PC-9 (cell line): ENCODE measurements around the gene RORB. TPM values are rescaled to one million over a fixed set of nuclear protein-coding genes. Genes with fewer than 3 reads are reported as not detected.

Experiments used
- BruUV-seq: library from RNA; stranded (reverse); fragments of 400-500 nt; replicated peaks from 2 replicates; lab custom pipeline; 2021; lab: Mats Ljungman, UMichigan
- CTCF ChIA-PET: fragments of 300-600 bp; sonication (Branson Sonifier 250); formaldehyde crosslinking; loops from one replicate; lab custom pipeline; 2022; ENCODE audit warnings: antibody characterized with exemption; lab: Charles Lee
- POLR2A ChIA-PET: fragments of 300-600 bp; sonication (Branson Sonifier 250); formaldehyde crosslinking; loops from one replicate; lab custom pipeline; 2022; ENCODE audit warnings: antibody characterized with exemption; ENCODE audit not compliant: unreplicated experiment; lab: Charles Lee
- DNase-seq, 2 experiments: peaks; one replicate each; pipeline versions ENCODE4 v3.0.0 to v3.0.0-alpha.2; 2015 to 2022; ENCODE audit warnings: mixed read lengths in 1 of 2
- H2AFZ ChIP-seq: fragments of 200-600 bp; sonication (generic); 2 replicates; pipeline ENCODE4 v1.8.1; 2017; ENCODE audit warnings: antibody characterized with exemption
- H3F3A ChIP-seq: fragments of 200-600 bp; sonication (generic); 2 replicates; pipeline ENCODE4 v1.8.1; 2017; ENCODE audit warnings: antibody characterized with exemption, mild to moderate bottlenecking, low read depth; ENCODE audit not compliant: insufficient read depth
- H3K27ac ChIP-seq: fragments of 200-600 bp; sonication (generic); 2 replicates; pipeline ENCODE4 v1.6.1; 2016; ENCODE audit warnings: mixed run types
- H3K27me3 ChIP-seq: fragments of 200-600 bp; sonication (generic); 2 replicates; pipeline ENCODE4 v1.6.1; 2016; ENCODE audit warnings: low read depth, mixed run types; ENCODE audit not compliant: insufficient read depth
- H3K36me3 ChIP-seq: fragments of 200-600 bp; sonication (generic); 2 replicates; pipeline ENCODE4 v1.6.1; 2016; ENCODE audit warnings: low read depth, mixed run types
- H3K4me1 ChIP-seq: fragments of 200-600 bp; sonication (generic); replicated peaks from 2 replicates; pipeline ENCODE4 v1.6.1; 2016; ENCODE audit warnings: mixed run types; ENCODE audit not compliant: insufficient read depth
- H3K4me2 ChIP-seq: fragments of 200-600 bp; sonication (generic); 2 replicates; pipeline ENCODE4 v1.6.1; 2017; ENCODE audit warnings: mixed run types
- H3K4me3 ChIP-seq: fragments of 200-600 bp; sonication (generic); 2 replicates; pipeline ENCODE4 v1.6.1; 2016; ENCODE audit warnings: mixed run types
- H3K79me2 ChIP-seq: fragments of 200-600 bp; sonication (generic); 2 replicates; pipeline ENCODE4 v1.6.1; 2017; ENCODE audit warnings: low read depth, mixed run types
- H3K9me2 ChIP-seq: fragments of 200-600 bp; sonication (generic); 2 replicates; pipeline ENCODE4 v1.8.1; 2017; ENCODE audit warnings: mild to moderate bottlenecking; ENCODE audit not compliant: insufficient read depth
- H3K9me3 ChIP-seq: fragments of 200-600 bp; sonication (generic); 2 replicates; pipeline ENCODE4 v1.8.1; 2016; ENCODE audit warnings: low read depth; ENCODE audit not compliant: insufficient read depth
- H4K20me1 ChIP-seq: fragments of 200-600 bp; sonication (generic); 2 replicates; pipeline ENCODE4 v1.8.1; 2017; ENCODE audit not compliant: insufficient read depth
- CTCF ChIP-seq: fragments of 200-600 bp; sonication (generic); conservative IDR thresholded peaks from 2 replicates; pipeline ENCODE4 v1.6.1; 2017; ENCODE audit warnings: mixed run types, antibody characterized with exemption, mild to moderate bottlenecking, moderate library complexity
- EZH2 ChIP-seq: fragments of 200-600 bp; sonication (generic); IDR thresholded peaks from 2 replicates; pipeline ENCODE4 v1.8.0; 2017; ENCODE audit warnings: antibody characterized with exemption, low read depth
- intact Hi-C: fragments of 100-400 bp; cut with micrococcal nuclease; formaldehyde crosslinking; loops from one replicate; pipeline ENCODE4 v1.10.0; 2022; ENCODE audit not compliant: unreplicated experiment
- total RNA-seq: library from RNA; stranded (reverse); gene quantifications from 2 replicates; pipeline ENCODE4 v1.2.3, GENCODE V29; 2021

The RORB gene
- total RNA-seq, 1 experiment from 2014 or later = 0.07 TPM

GRCh38 chr9:74683322-74683721 lies 186.2 kb downstream of the RORB start:
- intact Hi-C loops = no loop called here
- Histone ChIP-seq H3K4me2 (no peak overlapping the region), H4K20me1 (no peaks in the 10 kb centered on the region), H3K9me3 (no peaks in the 10 kb centered on the region), H3K79me2 (no peaks in the 10 kb centered on the region), H3K4me1 (no peaks in the 10 kb centered on the region), H3F3A (no peaks in the 10 kb centered on the region), H3K27me3 (no peaks in the 10 kb centered on the region), H2AFZ (no peak overlapping the region), H3K36me3 (no peaks in the 10 kb centered on the region), H3K9me2 (no peaks in the 10 kb centered on the region), H3K27ac (no peak overlapping the region), H3K4me3 (no peak overlapping the region)
- TF ChIP-seq CTCF (no peak), EZH2 (no peak)
- POLR2A ChIA-PET = no interaction called here
- CTCF ChIA-PET = no interaction called here
- BruUV-seq = no TSS peak
- DNase-seq = no peak

- CTCF ChIA-PET = no interaction called here
- Histone ChIP-seq H3K9me2 (no peaks in the 10 kb centered on the region), H3K4me1 (no peaks in the 10 kb centered on the region), H2AFZ (no peak overlapping the region), H4K20me1 (no peaks in the 10 kb centered on the region), H3K27me3 (no peaks in the 10 kb centered on the region), H3K36me3 (no peaks in the 10 kb centered on the region), H3K4me3 (no peak overlapping the region), H3K79me2 (no peaks in the 10 kb centered on the region), H3K9me3 (no peaks in the 10 kb centered on the region), H3K4me2 (no peak overlapping the region), H3F3A (no peaks in the 10 kb centered on the region), H3K27ac (no peak overlapping the region)
- POLR2A ChIA-PET = no interaction called here
- no peak for DNase-seq
- BruUV-seq = no TSS peak
- intact Hi-C loops = no loop called here
- TF ChIP-seq EZH2 (no peak), CTCF (no peak)
These were observed 193.9 kb downstream of the RORB start for GRCh38 chr9:74691058-74691457.

- CTCF ChIA-PET = no interaction called here
These were observed 199.4 kb downstream of the RORB start for GRCh38 chr9:74696520-74696919.

More at GRCh38 chr9:74696520-74696919, 199.4 kb downstream of the RORB start:
- H3F3A ChIP-seq = no peaks in the 10 kb centered on the region
- TF ChIP-seq CTCF (0 out of 2 replicates have a peak, but pooled peaks have one; percentile 15), EZH2 (no peak)
- no peaks in the 10 kb centered on the region for H3K79me2 ChIP-seq
- no TSS peak for BruUV-seq
- no peaks in the 10 kb centered on the region for H3K27me3 ChIP-seq
- H3K4me1 ChIP-seq = no peaks in the 10 kb centered on the region
- intact Hi-C loops = no loop called here
- no peaks in the 10 kb centered on the region for H4K20me1 ChIP-seq
- no peak for DNase-seq
- no peak overlapping the region for H2AFZ ChIP-seq
- H3K4me2 ChIP-seq = no peak overlapping the region
- H3K9me2 ChIP-seq = no peaks in the 10 kb centered on the region
- POLR2A ChIA-PET = no interaction called here
- H3K36me3 ChIP-seq = no peaks in the 10 kb centered on the region
- H3K9me3 ChIP-seq = no peaks in the 10 kb centered on the region
- no peak overlapping the region for H3K4me3 ChIP-seq
- no peak overlapping the region for H3K27ac ChIP-seq
